ENCODE measurements around the gene HYAL3.
A peak's percentile ranks its signal among the peaks of the same experiment; 100 is the strongest.
"Not testable (repeated sequence)": the region's sequence is repeated elsewhere in the genome, so short reads cannot be mapped to it uniquely, and the experiment has no call there.

Gene HYAL3

GRCh38 chr3:50270422-50271224 is 28.6 kb downstream of the HYAL3 start:
- DNase-seq (ENCODE audit: low spot score) = no peak

GRCh38 chr3:50269977-50270413 is 29.2 kb downstream of the HYAL3 start:
- no peak for DNase-seq (ENCODE audit: low spot score)

- DNase-seq (ENCODE audit: low spot score) = no peak
Measured at GRCh38 chr3:50269460-50269859, 29.7 kb downstream of the HYAL3 start.

GRCh38 chr3:50268703-50269451 is 30.3 kb downstream of the HYAL3 start, which contains the start of gene SEMA3B:
Gene SEMA3B (plus strand): TSS chr3:50269147. CDS start chr3:50269241, 94 bp downstream.
- DNase-seq (ENCODE audit: low spot score) = peak; percentile 66

- DNase-seq (ENCODE audit: low spot score) = no peak
Measured at GRCh38 chr3:50268276-50268675, 30.9 kb downstream of the HYAL3 start.

GRCh38 chr3:50267280-50267913 is 31.8 kb downstream of the HYAL3 start:
- no peak for DNase-seq (ENCODE audit: low spot score)

- DNase-seq (ENCODE audit: low spot score) = no peak
Measured at GRCh38 chr3:50266836-50267235, 32.4 kb downstream of the HYAL3 start.

GRCh38 chr3:50266017-50266416 is 33.2 kb downstream of the HYAL3 start:
- no peak for DNase-seq (ENCODE audit: low spot score)

- no peak for DNase-seq (ENCODE audit: low spot score)
Measured at GRCh38 chr3:50265571-50265970, 33.6 kb downstream of the HYAL3 start.

- no peak for DNase-seq (ENCODE audit: low spot score)
Measured at GRCh38 chr3:50264964-50265485, 34.2 kb downstream of the HYAL3 start.

- peak; percentile 86 for DNase-seq (ENCODE audit: low spot score)
Measured at GRCh38 chr3:50264383-50264963, 34.7 kb downstream of the HYAL3 start.

- no peak for DNase-seq (ENCODE audit: low spot score)
Measured at GRCh38 chr3:50263478-50264382, 35.5 kb downstream of the HYAL3 start.

GRCh38 chr3:50262778-50263177 is 36.4 kb downstream of the HYAL3 start:
- no peak for DNase-seq (ENCODE audit: low spot score)

- DNase-seq (ENCODE audit: low spot score) = not testable (repeated sequence)
Measured at GRCh38 chr3:50262200-50262599, 37.0 kb downstream of the HYAL3 start.

- DNase-seq (ENCODE audit: low spot score) = no peak
Measured at GRCh38 chr3:50261505-50261904, 37.7 kb downstream of the HYAL3 start.

GRCh38 chr3:50260942-50261441 is 38.2 kb downstream of the HYAL3 start:
- no peak for DNase-seq (ENCODE audit: low spot score)

- DNase-seq (ENCODE audit: low spot score) = peak; percentile 94
Measured at GRCh38 chr3:50260027-50260941, 38.9 kb downstream of the HYAL3 start.

- no peak for DNase-seq (ENCODE audit: low spot score)
Measured at GRCh38 chr3:50259432-50260026, 39.7 kb downstream of the HYAL3 start.

- DNase-seq (ENCODE audit: low spot score) = no peak
Measured at GRCh38 chr3:50258979-50259378, 40.2 kb downstream of the HYAL3 start.

Measured in HuH-7 (cell line).